Glutamatergic neuron (in vitro differentiated cells): ENCODE data around the gene ITSN1. TPM values are rescaled to one million over a fixed set of nuclear protein-coding genes. Genes with fewer than 3 reads are reported as not detected.
"Not testable (repeated sequence)": the region's sequence is repeated elsewhere in the genome, so short reads cannot be mapped to it uniquely, and the experiment has no call there.

Source experiments
- DNase-seq: peaks from one replicate; pipeline ENCODE4 v3.0.0; 2022
- H3K27ac Mint-ChIP-seq: one replicate; pipeline ENCODE4 v1.8.0; 2020; ENCODE audit warnings: mild to moderate bottlenecking, mixed read lengths, inconsistent platforms; ENCODE audit not compliant: unreplicated experiment
- H3K27me3 Mint-ChIP-seq: one replicate; pipeline ENCODE4 v1.8.0; 2020; ENCODE audit warnings: mild to moderate bottlenecking, moderate library complexity, mixed read lengths, inconsistent platforms; ENCODE audit not compliant: unreplicated experiment
- H3K36me3 Mint-ChIP-seq: one replicate; pipeline ENCODE4 v1.8.0; 2020; ENCODE audit warnings: mild to moderate bottlenecking, mixed read lengths, inconsistent platforms; ENCODE audit not compliant: unreplicated experiment
- H3K4me1 Mint-ChIP-seq: one replicate; pipeline ENCODE4 v1.8.0; 2020; ENCODE audit warnings: mild to moderate bottlenecking, low read depth, mixed read lengths, inconsistent platforms; ENCODE audit not compliant: unreplicated experiment
- H3K4me3 Mint-ChIP-seq: one replicate; pipeline ENCODE4 v1.8.0; 2020; ENCODE audit warnings: mild to moderate bottlenecking, mixed read lengths, inconsistent platforms; ENCODE audit not compliant: unreplicated experiment
- H3K9me3 Mint-ChIP-seq: one replicate; pipeline ENCODE4 v1.8.0; 2020; ENCODE audit warnings: mild to moderate bottlenecking, moderate library complexity, mixed read lengths, inconsistent platforms; ENCODE audit not compliant: unreplicated experiment
- CTCF ChIP-seq: fragments of 200-600 bp; sonication (generic); IDR thresholded peaks from one replicate; pipeline ENCODE4 v1.5.0; 2021; ENCODE audit not compliant: partially characterized antibody, unreplicated experiment
- total RNA-seq: library from RNA; stranded (reverse); fragmentation: NEBNext Ultra II Directional; extraction: Animal tissue kit (Norgen Biotek cat#: 25700); gene quantifications from one replicate; pipeline ENCODE4 v1.2.1, GENCODE V29; 2021; ENCODE audit not compliant: unreplicated experiment

The ITSN1 gene
- total RNA-seq, 1 donor from 2014 or later = 89.1 TPM

GRCh38 chr21:33866826-33867225, 224.5 kb downstream of the ITSN1 start:
- DNase-seq = no peak
- TF ChIP-seq CTCF = no peak
- Mint-ChIP-seq H3K4me1 (no peaks in the 10 kb centered on the region), H3K27ac (no peak overlapping the region), H3K27me3 (no peaks in the 10 kb centered on the region), H3K36me3 (peaks cover 25% of the 10 kb centered on the region), H3K9me3 (peaks cover 7% of the 10 kb centered on the region), H3K4me3 (no peak overlapping the region)

DNA sequence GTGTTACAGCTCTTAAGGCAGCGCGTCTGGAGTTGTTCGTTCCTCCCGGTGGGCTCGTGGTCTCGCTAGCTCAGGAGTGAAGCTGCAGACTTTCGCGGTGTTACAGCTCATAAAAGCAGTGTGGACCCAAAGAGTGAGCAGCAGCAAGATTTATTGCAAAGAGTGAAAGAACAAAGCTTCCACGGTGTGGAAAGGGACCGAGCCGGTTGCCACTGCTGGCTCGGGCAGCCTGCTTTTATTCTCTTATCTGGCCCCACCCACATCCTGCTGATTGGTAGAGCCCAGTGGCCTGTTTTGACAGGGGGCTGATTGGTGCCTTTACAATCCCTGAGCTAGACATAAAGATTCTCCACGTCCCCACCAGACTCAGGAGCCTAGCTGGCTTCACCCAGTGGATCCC, 225.6 kb downstream of the ITSN1 start:
- peaks cover 25% of the 10 kb centered on the region for H3K36me3 Mint-ChIP-seq
- H3K9me3 Mint-ChIP-seq, DNase-seq, H3K27me3 Mint-ChIP-seq, H3K4me3 Mint-ChIP-seq, H3K4me1 Mint-ChIP-seq, H3K27ac Mint-ChIP-seq: not testable (repeated sequence)

GRCh38 chr21:33869873-33870272, 227.6 kb downstream of the ITSN1 start:
- Mint-ChIP-seq H3K36me3 (peaks cover 17% of the 10 kb centered on the region), H3K27ac (no peak overlapping the region), H3K27me3 (no peaks in the 10 kb centered on the region), H3K9me3 (peaks cover 5% of the 10 kb centered on the region), H3K4me3 (no peak overlapping the region), H3K4me1 (no peaks in the 10 kb centered on the region)
- no peak for TF ChIP-seq CTCF
- DNase-seq = no peak

- Mint-ChIP-seq H3K36me3 (peaks cover 15% of the 10 kb centered on the region), H3K27ac (no peak overlapping the region), H3K27me3 (no peaks in the 10 kb centered on the region), H3K4me1 (no peaks in the 10 kb centered on the region), H3K9me3 (peaks cover 4% of the 10 kb centered on the region), H3K4me3 (no peak overlapping the region)
- no peak for TF ChIP-seq CTCF
- DNase-seq = no peak
Measured at GRCh38 chr21:33870768-33871167, 228.5 kb downstream of the ITSN1 start.

DNA sequence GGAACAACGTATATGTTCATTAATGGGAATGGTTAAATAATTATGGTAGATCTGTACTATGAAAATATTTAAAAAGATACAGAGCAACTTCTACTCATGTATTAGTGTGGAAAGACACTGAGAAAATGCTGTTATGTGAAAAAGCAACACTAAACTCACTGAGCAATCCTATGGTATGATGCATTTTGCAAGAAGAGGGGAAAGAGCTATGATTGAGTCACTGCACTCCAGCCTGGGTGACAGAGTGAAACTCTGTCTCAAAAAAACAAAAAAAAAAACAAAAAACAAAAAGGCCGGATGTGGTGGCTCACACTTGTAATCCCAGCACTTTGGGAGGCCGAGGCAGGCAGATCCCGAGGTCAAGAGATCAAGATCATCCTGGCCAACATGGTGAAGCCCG, 228.9 kb downstream of the ITSN1 start:
- H3K9me3 Mint-ChIP-seq = peaks cover 6% of the 10 kb centered on the region
- H3K4me3 Mint-ChIP-seq = no peak overlapping the region
- no peaks in the 10 kb centered on the region for H3K4me1 Mint-ChIP-seq
- no peak for TF ChIP-seq CTCF
- H3K27me3 Mint-ChIP-seq = peaks cover 2% of the 10 kb centered on the region
- H3K27ac Mint-ChIP-seq = no peak overlapping the region
- DNase-seq = no peak
- H3K36me3 Mint-ChIP-seq = peaks cover 15% of the 10 kb centered on the region
